Activated T-cell treated with anti-CD3 and anti-CD28 coated beads, Interleukin-2, amount 50 U/mL, for 24 hours (primary cell): ENCODE data around the gene TBX21.

Experiments used
- DNase-seq: peaks from one replicate; pipeline ENCODE4 v3.0.0-alpha.2; 2020
- H3K27ac Mint-ChIP-seq: 2 replicates; pipeline ENCODE4 v1.8.0; 2020; ENCODE audit warnings: mild to moderate bottlenecking, mixed read lengths
- H3K27me3 Mint-ChIP-seq: 2 replicates; pipeline ENCODE4 v1.8.0; 2020; ENCODE audit warnings: mixed read lengths
- H3K36me3 Mint-ChIP-seq: 2 replicates; pipeline ENCODE4 v1.8.0; 2020; ENCODE audit warnings: low read depth, mixed read lengths
- H3K4me1 Mint-ChIP-seq: 2 replicates; pipeline ENCODE4 v1.8.0; 2020; ENCODE audit warnings: low read depth, mixed read lengths
- H3K4me3 Mint-ChIP-seq: 2 replicates; pipeline ENCODE4 v1.8.0; 2020; ENCODE audit warnings: mild to moderate bottlenecking, moderate library complexity, mixed read lengths
- H3K9me3 Mint-ChIP-seq: 2 replicates; pipeline ENCODE4 v1.8.0; 2020; ENCODE audit warnings: mixed read lengths

Gene TBX21

DNA sequence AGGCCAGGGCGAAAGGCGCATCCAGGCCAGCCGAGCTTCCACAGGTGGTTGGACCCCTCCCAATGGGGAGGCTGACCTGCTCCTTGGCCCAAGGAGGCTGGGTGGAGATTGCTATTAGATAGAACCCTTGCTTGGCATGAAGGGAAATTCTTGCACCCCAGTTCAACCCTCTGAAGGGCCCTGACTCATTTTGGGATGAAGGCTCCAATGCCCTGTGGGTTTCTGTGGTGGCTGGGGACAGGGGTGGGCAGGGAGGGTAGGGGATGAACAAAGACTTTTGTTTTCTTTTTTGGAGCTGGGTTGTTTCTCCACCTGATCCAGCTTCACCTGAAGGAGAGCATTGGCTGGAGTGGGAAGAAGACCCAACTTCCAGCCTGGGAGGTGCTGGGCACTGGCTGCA is 16.7 kb upstream of the TBX21 start:
- peak overlapping the region; percentile 79 for H3K4me3 Mint-ChIP-seq
- H3K36me3 Mint-ChIP-seq, result peaks cover 3% of the 10 kb centered on the region
- peak overlapping the region; percentile 99 for H3K27ac Mint-ChIP-seq
- DNase-seq, result no peak
- H3K4me1 Mint-ChIP-seq, result peaks cover 98% of the 10 kb centered on the region
- H3K9me3 Mint-ChIP-seq, result no peaks in the 10 kb centered on the region
- H3K27me3 Mint-ChIP-seq, result no peaks in the 10 kb centered on the region

DNA sequence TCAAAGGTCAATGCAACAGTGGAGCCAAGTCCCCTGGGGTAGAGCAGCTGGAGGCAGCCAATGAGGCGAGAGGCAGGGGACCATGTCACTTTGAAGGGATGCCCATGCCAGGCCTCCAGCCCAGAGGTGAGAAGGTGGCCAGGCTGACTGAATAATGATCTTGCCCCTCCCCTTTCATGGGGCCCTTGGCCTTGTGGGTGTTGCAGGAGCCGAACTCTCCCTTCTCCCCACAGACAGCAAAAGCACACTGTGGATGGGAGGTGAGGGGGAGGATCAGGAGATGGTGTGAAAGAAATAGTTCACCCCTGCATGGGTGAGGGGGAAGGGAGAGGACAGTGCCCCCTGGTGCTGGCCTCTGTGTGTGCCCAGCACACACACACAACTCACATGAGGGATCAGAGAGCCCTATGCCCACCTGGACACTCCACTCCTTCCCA is 15.8 kb upstream of the TBX21 start:
- no peaks in the 10 kb centered on the region for H3K9me3 Mint-ChIP-seq
- no peaks in the 10 kb centered on the region for H3K27me3 Mint-ChIP-seq

DNA sequence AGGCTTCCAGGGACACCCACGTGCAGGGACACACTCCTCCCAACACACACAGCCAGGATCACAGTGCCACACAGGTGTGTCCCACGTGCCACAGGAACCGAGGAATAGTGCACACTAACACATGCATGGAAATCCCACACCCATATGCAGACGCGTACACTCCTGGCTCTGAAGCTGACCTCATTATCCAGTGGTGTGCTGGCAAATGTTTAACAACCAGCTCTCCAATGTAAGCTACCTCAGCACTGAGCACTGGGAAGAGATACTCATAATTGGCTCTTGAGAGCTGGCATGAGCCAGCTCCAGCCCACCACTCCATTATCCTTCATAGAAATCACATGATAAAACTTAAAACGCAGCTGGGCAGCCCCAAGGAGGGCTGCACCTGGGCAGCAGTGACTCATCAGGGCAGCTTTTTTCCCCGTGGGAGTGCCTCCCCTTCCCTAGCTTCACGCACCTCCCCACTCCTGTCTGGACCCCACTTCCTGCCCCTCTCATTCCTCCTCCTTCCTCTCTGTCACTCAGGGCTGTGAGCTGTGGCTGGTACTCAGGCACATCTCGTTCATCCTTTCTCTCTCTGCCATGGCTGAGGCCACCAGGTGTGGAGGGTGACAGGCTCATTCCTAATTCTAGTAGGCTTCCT is 14.9 kb upstream of the TBX21 start:
- H3K4me1 Mint-ChIP-seq, result peaks cover 99% of the 10 kb centered on the region
- peak; percentile 68 for DNase-seq
- peak overlapping the region; percentile 79 for H3K4me3 Mint-ChIP-seq

More for the DNA sequence above, 15.8 kb upstream of the TBX21 start:
- Mint-ChIP-seq H3K27ac (peak overlapping the region; percentile 99), H3K4me3 (peak overlapping the region; percentile 79), H3K4me1 (peaks cover 98% of the 10 kb centered on the region), H3K36me3 (no peaks in the 10 kb centered on the region)
- DNase-seq, result peak; percentile 68

DNA sequence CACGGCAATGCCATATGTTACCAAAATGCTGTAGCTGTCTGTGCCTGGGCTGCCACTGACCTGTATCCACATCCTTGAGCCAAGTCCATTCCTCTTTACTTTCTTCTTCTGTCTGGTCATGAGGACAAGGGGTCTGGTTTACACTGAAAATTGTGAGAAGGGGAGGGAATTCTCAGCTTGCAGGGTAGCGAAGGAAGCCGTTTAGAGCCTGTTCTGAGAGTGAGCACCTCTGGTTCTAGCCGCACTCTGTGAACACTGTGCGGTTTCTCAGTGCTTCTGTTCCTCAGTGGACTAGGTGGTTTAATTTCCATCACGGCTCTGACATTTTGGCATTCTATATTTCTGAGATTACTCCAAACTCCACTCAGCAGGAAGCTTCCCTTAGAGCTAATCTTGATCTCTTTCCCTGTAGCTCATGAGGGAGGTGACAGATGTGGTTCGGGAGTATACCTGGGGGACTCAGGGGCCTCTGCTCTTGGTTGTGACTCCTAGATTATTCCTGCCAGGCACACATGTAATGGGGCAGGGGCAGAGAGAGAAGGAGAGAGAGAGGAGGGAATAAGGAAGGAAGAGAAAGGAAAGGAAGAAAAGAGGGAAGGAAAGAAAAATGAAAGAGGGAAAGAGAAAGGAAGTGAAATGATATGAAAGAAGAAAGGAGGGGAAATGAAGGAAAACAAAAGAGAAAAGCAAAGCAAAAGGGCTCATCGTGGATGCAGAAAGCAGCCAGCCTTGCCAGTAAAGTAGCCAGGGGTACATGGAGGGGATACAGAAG is 14.2 kb upstream of the TBX21 start:
- H3K27me3 Mint-ChIP-seq, result no peaks in the 10 kb centered on the region

More for the DNA sequence above, 14.9 kb upstream of the TBX21 start:
- Mint-ChIP-seq H3K27ac (peak overlapping the region; percentile 99), H3K9me3 (no peaks in the 10 kb centered on the region), H3K27me3 (no peaks in the 10 kb centered on the region), H3K36me3 (no peaks in the 10 kb centered on the region)

DNA sequence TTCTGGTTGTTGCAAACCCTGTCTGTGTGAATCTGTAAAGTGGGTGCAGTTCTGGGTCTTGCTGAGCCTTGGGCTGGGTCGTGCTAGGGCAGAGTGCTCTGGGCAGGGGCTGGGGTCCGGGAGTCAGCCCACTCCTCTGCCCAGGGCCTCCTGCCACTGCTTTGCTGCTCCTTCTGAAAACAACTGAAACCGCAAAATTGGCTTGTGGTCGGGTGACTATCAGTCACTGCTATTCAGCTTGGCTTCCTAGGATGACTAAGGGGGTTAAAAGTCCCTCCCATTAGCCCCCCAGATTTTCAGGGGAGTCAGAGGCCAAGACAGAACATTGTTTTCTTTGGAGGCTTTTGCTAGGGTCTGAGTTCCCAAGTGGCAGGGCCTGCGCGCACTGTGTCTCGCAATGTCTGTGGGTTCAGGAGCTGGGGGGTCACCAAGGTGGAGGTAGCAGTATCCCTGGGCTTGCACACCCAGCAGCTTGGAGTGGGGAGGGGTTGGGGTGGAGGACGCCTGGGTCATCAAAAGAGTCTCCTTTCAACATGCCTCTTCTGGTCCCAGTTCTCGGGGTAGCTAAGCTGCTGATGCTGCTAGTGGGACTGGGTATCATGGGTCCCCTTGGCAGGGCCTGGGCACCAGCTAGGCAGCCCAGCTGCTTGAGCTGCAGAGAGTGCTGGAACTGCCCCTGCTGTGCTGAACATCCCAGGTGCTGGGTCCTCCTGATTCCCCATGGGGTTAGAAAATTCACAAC is 13.5 kb upstream of the TBX21 start:
- Mint-ChIP-seq H3K9me3 (no peaks in the 10 kb centered on the region), H3K27me3 (no peaks in the 10 kb centered on the region), H3K4me3 (peak overlapping the region; percentile 79), H3K4me1 (peaks cover 98% of the 10 kb centered on the region), H3K36me3 (no peaks in the 10 kb centered on the region), H3K27ac (peak overlapping the region; percentile 99)
- peak; percentile 82 for DNase-seq

More for the DNA sequence above, 14.2 kb upstream of the TBX21 start:
- Mint-ChIP-seq H3K9me3 (no peaks in the 10 kb centered on the region), H3K27ac (peak overlapping the region; percentile 99), H3K4me1 (peaks cover 100% of the 10 kb centered on the region), H3K36me3 (no peaks in the 10 kb centered on the region), H3K4me3 (peak overlapping the region; percentile 79)
- no peak for DNase-seq

DNA sequence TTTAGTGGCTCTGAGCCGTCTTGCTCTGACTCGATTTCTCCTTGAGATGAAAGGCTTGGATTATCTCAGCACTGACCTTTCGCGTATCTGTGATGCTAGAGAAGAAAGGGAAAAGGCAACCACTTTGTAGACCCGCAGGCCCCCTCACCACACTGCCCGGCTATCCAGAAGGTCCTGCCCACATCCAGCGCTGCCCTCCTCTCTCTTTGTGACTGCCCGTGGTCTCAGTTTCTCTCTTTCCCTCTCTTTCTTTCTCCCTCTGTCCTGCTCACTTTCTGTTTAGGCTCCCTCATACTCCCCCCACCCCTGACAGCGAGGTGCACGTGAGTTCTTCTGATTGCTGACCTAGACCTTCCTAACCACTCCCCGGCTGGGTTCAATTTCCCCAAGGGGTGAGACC is 12.8 kb upstream of the TBX21 start:
- Mint-ChIP-seq H3K27me3 (no peaks in the 10 kb centered on the region), H3K9me3 (no peaks in the 10 kb centered on the region), H3K36me3 (no peaks in the 10 kb centered on the region), H3K4me3 (peak overlapping the region; percentile 79), H3K27ac (peak overlapping the region; percentile 99), H3K4me1 (peaks cover 98% of the 10 kb centered on the region)
- no peak for DNase-seq

DNA sequence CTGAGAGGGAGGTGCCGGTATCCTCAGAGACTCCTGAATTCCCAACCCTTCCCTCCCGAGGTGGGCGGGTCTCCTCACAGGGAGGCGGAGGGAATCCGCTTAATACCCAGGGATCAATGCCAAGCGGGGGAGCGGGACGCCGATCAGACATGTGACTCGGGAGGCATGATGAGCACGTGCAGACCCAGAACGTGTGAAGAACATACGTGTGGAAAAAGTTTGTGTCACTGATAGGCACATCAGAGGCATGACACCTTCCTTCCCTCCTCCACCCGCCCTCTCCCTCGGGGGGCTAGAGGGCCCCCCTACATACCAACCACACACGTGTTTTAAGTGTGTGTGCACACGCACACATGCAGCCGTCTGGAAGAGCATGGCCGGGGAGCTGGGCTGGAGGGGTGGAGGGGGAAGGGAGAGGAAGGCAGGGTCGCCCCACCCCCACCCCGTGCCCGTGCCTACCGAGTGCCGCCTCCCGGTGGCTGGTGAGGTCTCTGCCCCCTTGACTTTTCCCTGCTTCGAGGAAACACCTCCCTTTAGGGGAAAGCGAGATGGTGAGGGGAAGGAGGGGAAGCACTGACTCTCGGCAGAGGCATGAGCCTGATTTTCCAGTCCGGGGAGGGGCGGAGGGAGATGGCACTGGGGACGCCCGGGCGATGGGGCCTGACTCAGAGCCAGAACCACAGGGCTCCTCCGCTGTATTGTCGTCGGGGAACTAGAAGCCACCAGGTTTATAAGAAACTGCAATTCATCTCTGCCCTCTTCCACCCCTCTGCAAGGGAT is 12.1 kb upstream of the TBX21 start:
- peaks cover 96% of the 10 kb centered on the region for H3K4me1 Mint-ChIP-seq

DNA sequence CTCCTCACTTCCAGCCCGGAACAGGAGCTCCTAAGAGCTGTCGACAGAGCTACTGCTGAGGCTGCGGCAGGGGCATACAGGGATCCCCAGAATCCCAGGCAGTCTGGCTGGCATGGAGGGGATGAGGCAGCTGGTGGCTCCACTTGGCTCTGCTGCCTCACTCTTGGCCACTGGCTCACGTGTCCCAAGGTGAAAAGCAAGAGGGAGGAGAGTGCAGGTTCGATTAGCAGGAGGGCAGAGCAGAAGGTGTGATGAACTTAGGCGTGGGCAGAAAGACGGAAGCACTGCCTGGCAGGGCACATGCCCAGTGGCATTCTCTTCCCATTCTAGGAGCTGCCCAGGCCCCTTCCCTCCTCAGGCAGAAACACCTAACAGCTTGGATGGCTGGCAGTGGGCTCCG is 11.3 kb upstream of the TBX21 start:
- no peaks in the 10 kb centered on the region for H3K27me3 Mint-ChIP-seq
- H3K27ac Mint-ChIP-seq, result peak overlapping the region; percentile 99
- H3K36me3 Mint-ChIP-seq, result no peaks in the 10 kb centered on the region
- no peaks in the 10 kb centered on the region for H3K9me3 Mint-ChIP-seq
- peak overlapping the region; percentile 79 for H3K4me3 Mint-ChIP-seq
- no peak for DNase-seq
- H3K4me1 Mint-ChIP-seq, result peaks cover 96% of the 10 kb centered on the region

More for the DNA sequence above, 12.1 kb upstream of the TBX21 start:
- DNase-seq, result peak; percentile 96
- Mint-ChIP-seq H3K36me3 (no peaks in the 10 kb centered on the region), H3K27ac (peak overlapping the region; percentile 99), H3K27me3 (no peaks in the 10 kb centered on the region), H3K9me3 (no peaks in the 10 kb centered on the region), H3K4me3 (peak overlapping the region; percentile 79)

DNA sequence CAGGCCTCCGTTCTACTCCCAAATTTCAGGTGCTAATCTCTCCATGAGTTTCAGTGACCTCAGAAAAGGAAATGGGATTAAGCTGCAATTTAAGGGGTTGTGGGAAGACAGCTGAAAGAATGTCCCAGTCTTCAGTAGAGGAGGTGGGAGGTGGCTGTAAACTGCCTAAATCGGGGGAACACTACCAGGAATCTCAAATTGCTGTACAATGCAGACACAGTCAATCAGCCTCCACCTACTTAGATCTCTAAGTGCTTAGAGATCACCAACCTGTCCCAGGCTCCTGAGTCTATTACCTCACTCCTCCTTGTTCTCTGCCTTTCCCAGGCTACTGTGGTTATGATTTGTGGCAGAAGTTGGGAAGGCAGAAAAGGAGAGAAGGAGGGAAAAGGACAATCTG is 8.3 kb upstream of the TBX21 start:
- no peak for DNase-seq
- Mint-ChIP-seq H3K27me3 (no peaks in the 10 kb centered on the region), H3K9me3 (no peaks in the 10 kb centered on the region), H3K4me1 (peaks cover 94% of the 10 kb centered on the region), H3K4me3 (no peak overlapping the region), H3K27ac (peak overlapping the region; percentile 84), H3K36me3 (no peaks in the 10 kb centered on the region)

DNA sequence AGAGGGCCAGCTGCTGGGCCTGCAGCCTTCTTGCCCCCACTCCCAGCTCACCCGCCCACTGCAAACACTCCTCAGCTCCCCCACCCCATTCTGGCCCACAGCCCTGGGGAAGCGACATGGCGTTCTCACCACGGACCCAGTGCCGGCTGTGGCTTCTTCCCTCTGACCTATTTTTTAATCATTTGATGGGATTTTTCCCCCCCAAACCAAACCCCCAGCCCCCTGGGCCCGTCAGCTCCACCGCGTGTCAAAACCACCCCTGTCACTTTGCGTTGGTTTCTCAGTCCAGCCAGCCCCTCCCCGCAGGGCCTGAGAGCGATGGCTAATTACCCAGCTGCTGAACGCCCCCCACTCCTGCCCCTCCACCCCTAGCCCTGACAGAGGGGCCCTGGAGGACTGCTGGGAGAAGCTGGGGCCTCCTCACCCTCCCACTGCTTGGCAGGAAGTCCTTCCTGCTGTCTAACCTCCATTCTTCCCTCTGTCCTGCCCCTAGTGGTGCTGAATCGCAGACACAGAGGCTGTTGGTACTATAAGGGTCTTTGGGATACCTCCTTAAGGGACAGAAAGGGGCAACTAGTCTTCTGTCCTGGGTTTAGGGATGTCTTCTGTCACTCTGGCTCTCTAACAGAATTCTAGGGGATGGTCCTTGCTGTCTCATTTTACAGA is 7.5 kb upstream of the TBX21 start:
- no peaks in the 10 kb centered on the region for H3K36me3 Mint-ChIP-seq
- H3K27ac Mint-ChIP-seq, result peak overlapping the region; percentile 53
- no peak overlapping the region for H3K4me3 Mint-ChIP-seq
- no peaks in the 10 kb centered on the region for H3K9me3 Mint-ChIP-seq
- H3K27me3 Mint-ChIP-seq, result no peaks in the 10 kb centered on the region
- DNase-seq, result peak; percentile 32
- peaks cover 92% of the 10 kb centered on the region for H3K4me1 Mint-ChIP-seq

DNA sequence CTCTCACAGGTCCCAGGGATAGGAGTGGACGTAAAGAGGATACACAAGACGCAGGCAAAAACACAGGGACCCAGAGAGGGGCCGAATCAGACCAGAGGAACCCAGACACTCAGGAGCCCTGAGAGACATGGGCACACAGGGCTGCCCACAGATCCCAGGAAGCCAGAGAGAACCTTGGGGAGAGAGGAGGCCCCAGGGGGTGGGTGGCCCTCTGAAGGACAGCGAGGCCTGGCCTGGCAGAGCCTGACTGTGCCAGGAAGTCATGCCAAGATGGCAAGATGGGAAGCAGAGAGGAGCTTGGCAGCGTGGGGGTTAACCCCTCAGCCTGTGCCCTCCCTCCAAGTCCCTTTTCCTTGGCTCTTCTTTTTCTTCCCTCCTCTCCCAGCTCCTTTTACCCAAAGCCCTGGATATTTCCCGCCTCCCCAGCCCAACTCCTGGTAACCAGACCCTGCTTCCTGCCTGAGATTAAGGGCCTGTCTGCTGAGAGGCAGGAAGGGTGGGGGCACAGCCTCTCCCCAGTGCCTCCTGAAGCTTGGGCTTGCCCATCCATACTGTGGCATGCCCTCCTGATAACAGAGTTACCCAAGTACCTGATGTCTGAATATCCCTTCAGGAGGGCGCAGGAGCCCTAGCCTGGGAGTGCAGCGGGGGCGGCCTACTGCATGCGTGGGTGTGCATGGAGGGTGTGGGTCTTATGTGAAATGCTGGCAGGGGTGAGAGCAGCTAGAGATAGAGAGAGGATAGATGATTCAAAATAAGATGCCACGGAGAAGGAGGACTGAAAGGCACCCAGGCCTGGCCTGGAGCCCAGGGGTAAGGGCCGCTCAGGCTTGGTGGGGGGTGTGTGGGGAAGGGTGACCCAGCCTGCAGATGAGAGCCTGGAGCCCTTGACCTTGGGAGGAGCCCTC is 6.0 kb upstream of the TBX21 start:
- H3K4me1 Mint-ChIP-seq, result peaks cover 92% of the 10 kb centered on the region

DNA sequence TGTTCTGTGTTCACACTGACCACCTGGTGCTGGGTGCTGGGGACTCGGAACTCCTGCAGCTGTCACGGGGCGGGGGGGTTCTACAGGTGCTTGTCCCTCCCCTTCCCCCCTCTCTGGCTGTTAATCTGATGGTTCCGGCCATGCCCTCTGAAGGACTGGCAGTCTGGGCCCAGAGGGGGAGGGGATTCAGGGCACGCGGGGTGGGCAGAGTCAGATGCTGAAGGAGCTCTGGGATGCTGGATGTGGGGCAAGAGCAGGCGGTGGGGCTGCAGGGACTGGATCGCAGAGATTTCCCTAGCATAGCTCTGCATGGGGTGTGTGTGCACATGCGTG is 5.4 kb upstream of the TBX21 start:
- H3K27me3 Mint-ChIP-seq, result no peaks in the 10 kb centered on the region
- no peaks in the 10 kb centered on the region for H3K36me3 Mint-ChIP-seq
- peaks cover 92% of the 10 kb centered on the region for H3K4me1 Mint-ChIP-seq
- peak; percentile 29 for DNase-seq
- no peaks in the 10 kb centered on the region for H3K9me3 Mint-ChIP-seq
- no peak overlapping the region for H3K4me3 Mint-ChIP-seq
- peak overlapping the region; percentile 18 for H3K27ac Mint-ChIP-seq

More for the DNA sequence above, 6.0 kb upstream of the TBX21 start:
- Mint-ChIP-seq H3K27ac (no peak overlapping the region), H3K36me3 (no peaks in the 10 kb centered on the region), H3K9me3 (no peaks in the 10 kb centered on the region), H3K27me3 (no peaks in the 10 kb centered on the region), H3K4me3 (no peak overlapping the region)
- DNase-seq, result peak; percentile 36
